CD4-positive, alpha-beta T cell (primary cell): Measurements from ENCODE around the gene PLXNC1. TPM values are rescaled to one million over a fixed set of nuclear protein-coding genes. Genes with fewer than 3 reads are reported as not detected.

Experiments
- ATAC-seq: fragments of 200-7000 bp; cut with Tn5 transposase; one replicate; pipeline ENCODE4 v1.10.0; 2022; ENCODE audit warnings: mild to moderate bottlenecking; ENCODE audit not compliant: poor library complexity
- CTCF ChIA-PET: fragments of 350-600 bp; sonication (Branson Sonifier 250); formaldehyde crosslinking; loops from one replicate; lab custom pipeline; 2021; ENCODE audit warnings: antibody characterized with exemption, inconsistent platforms; lab: Charles Lee
- POLR2A ChIA-PET: fragments of 350-600 bp; sonication (Branson Sonifier 250); formaldehyde crosslinking; loops from one replicate; lab custom pipeline; 2021; ENCODE audit warnings: antibody characterized with exemption, inconsistent platforms; lab: Charles Lee
- DNase-seq, 14 experiments: peaks; one replicate each; pipeline ENCODE4 v3.0.0-alpha.2; 2013 to 2020; ENCODE audit warnings: mixed read lengths in 2 of 14
- H3K27ac ChIP-seq, 2 donors: one replicate each; pipeline versions ENCODE4 v1.5.1 to v1.7.0; 2013; ENCODE audit warnings: low read length in 2 of 2, low read depth in 1 of 2, mild to moderate bottlenecking in 1 of 2
- H3K27me3 ChIP-seq, 2 experiments: 1 replicate in 1 of 2; 2 replicates in 1 of 2; pipeline versions ENCODE4 v1.6.1 to v1.7.0; 2013; ENCODE audit warnings: low read length in 2 of 2, control low read depth in 1 of 2, mild to moderate bottlenecking in 1 of 2, moderate library complexity in 1 of 2; ENCODE audit not compliant: insufficient read depth in 2 of 2, control insufficient read depth in 1 of 2
- H3K36me3 ChIP-seq: one replicate; pipeline ENCODE4 v1.6.1; 2013; ENCODE audit warnings: low read length, control low read depth; ENCODE audit not compliant: insufficient read depth
- H3K4me1 ChIP-seq: one replicate; pipeline ENCODE4 v1.6.1; 2013; ENCODE audit warnings: low read length, control low read depth; ENCODE audit not compliant: insufficient read depth
- H3K4me3 ChIP-seq: one replicate; pipeline ENCODE4 v1.5.1; 2013; ENCODE audit warnings: mild to moderate bottlenecking, low read length, moderate library complexity
- H3K9me3 ChIP-seq, 2 experiments: 1 replicate in 1 of 2; 2 replicates in 1 of 2; pipeline versions ENCODE4 v1.6.1 to v1.7.0; 2013; ENCODE audit warnings: low read length in 2 of 2, mild to moderate bottlenecking in 2 of 2, control low read depth in 1 of 2, moderate library complexity in 1 of 2; ENCODE audit not compliant: control insufficient read depth in 1 of 2, insufficient read depth in 1 of 2
- H3K27ac Mint-ChIP-seq: one replicate; pipeline ENCODE4 v1.8.0; 2020; ENCODE audit warnings: mixed read lengths
- H3K27me3 Mint-ChIP-seq: one replicate; pipeline ENCODE4 v1.8.0; 2021; ENCODE audit warnings: mixed read lengths
- H3K36me3 Mint-ChIP-seq: one replicate; pipeline ENCODE4 v1.8.0; 2021; ENCODE audit warnings: low read depth, mixed read lengths
- H3K4me1 Mint-ChIP-seq: one replicate; pipeline ENCODE4 v1.8.0; 2021; ENCODE audit warnings: low read depth, mixed read lengths
- H3K4me3 Mint-ChIP-seq: one replicate; pipeline ENCODE4 v1.8.0; 2020; ENCODE audit warnings: mild to moderate bottlenecking, mixed read lengths
- H3K9me3 Mint-ChIP-seq: one replicate; pipeline ENCODE4 v1.8.0; 2020; ENCODE audit warnings: mixed read lengths
- intact Hi-C, 2 experiments: fragments of 100-400 bp; cut with DNase I in 1 of 2; cut with micrococcal nuclease in 1 of 2; formaldehyde crosslinking; loops; one replicate each; pipeline versions ENCODE4 v1.15.1 to v1.9.0; 2023 to 2025; cut with DNase I, micrococcal nuclease
- total RNA-seq, 174 experiments: library from RNA in 2 of 174; stranded (reverse) in 2 of 174; gene quantifications; one replicate each; pipeline ENCODE4 v1.2.3 and lab custom pipeline; 2021 to 2026
- TF ChIP-seq, protein P1 (sequence below): fragments of 200-600 bp; IDR thresholded peaks from one replicate; pipeline ENCODE4 v1.8.0; 2022; ENCODE audit warnings: antibody characterized with exemption, mild to moderate bottlenecking

The PLXNC1 gene
- total RNA-seq, 2 experiments from 2014 or later, result 5.2 to 5.3 TPM

DNA sequence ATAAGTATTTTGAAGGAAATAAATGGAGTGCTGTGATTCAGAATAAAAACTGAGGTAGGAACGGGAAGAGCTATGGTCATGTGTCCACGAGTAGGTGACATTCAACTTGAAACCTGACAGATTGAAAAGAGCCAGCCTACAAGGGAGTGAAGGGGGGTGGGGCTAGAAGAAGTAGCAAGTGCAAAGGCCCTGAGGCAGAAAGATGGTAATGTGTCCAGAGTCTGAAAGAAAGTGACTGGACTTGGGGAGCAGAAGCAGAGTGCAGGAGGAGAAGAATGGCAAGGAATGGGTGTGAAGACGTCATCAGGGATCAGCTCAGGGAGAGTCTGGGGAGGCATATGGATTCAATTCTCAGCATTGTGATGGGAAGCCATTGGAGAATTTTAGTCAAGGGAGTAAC, 13.7 kb downstream of the PLXNC1 start:
- H3K27ac Mint-ChIP-seq, result no peak overlapping the region
- H3K4me3 Mint-ChIP-seq, result no peak overlapping the region
- TF ChIP-seq, protein P1, sequence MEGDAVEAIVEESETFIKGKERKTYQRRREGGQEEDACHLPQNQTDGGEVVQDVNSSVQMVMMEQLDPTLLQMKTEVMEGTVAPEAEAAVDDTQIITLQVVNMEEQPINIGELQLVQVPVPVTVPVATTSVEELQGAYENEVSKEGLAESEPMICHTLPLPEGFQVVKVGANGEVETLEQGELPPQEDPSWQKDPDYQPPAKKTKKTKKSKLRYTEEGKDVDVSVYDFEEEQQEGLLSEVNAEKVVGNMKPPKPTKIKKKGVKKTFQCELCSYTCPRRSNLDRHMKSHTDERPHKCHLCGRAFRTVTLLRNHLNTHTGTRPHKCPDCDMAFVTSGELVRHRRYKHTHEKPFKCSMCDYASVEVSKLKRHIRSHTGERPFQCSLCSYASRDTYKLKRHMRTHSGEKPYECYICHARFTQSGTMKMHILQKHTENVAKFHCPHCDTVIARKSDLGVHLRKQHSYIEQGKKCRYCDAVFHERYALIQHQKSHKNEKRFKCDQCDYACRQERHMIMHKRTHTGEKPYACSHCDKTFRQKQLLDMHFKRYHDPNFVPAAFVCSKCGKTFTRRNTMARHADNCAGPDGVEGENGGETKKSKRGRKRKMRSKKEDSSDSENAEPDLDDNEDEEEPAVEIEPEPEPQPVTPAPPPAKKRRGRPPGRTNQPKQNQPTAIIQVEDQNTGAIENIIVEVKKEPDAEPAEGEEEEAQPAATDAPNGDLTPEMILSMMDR, result no peak
- peaks cover 19% of the 10 kb centered on the region for H3K4me1 ChIP-seq
- H3K9me3 ChIP-seq, result no peaks in the 10 kb centered on the region
- ChIA-PET POLR2A (no interaction called here), CTCF (no interaction called here)
- no peaks in the 10 kb centered on the region for H3K27me3 Mint-ChIP-seq
- no peak overlapping the region for H3K4me3 ChIP-seq
- intact Hi-C loops, result no loop called here
- peaks cover 17% of the 10 kb centered on the region for H3K4me1 Mint-ChIP-seq
- no peak overlapping the region for H3K27ac ChIP-seq
- H3K36me3 Mint-ChIP-seq, result no peaks in the 10 kb centered on the region
- DNase-seq (no peak), ATAC-seq (no peak)
- H3K27me3 ChIP-seq, result no peaks in the 10 kb centered on the region
- H3K9me3 Mint-ChIP-seq, result no peaks in the 10 kb centered on the region
- H3K36me3 ChIP-seq, result no peaks in the 10 kb centered on the region

DNA sequence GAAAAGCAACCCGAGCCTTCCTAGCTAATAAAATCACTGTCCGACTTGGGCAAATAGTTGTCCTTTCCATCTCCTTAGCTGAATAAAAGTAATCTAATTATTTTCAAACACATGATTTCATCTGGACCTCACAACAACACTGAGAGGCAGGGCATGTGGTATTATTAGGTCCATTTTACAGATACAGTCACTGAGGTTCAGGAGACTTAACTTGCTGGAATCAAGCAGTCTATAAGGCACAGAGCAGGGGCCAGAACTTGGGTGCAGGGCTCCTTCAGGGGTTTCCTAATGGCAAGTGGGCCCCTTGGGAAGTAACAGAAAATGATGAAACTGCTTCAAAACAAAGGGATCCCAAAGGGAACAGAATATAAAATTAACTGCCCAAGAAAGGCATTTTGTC, 15.5 kb downstream of the PLXNC1 start:
- no peak overlapping the region for H3K4me3 ChIP-seq
- Mint-ChIP-seq H3K4me3 (no peak overlapping the region), H3K27ac (no peak overlapping the region), H3K36me3 (no peaks in the 10 kb centered on the region), H3K9me3 (no peaks in the 10 kb centered on the region), H3K27me3 (no peaks in the 10 kb centered on the region), H3K4me1 (peaks cover 17% of the 10 kb centered on the region)
- no peak overlapping the region for H3K27ac ChIP-seq
- intact Hi-C loops, result no loop called here
- no peaks in the 10 kb centered on the region for H3K27me3 ChIP-seq
- H3K9me3 ChIP-seq, result no peaks in the 10 kb centered on the region
- POLR2A ChIA-PET, result no interaction called here
- ATAC-seq (no peak), DNase-seq (no peak)
- no peaks in the 10 kb centered on the region for H3K36me3 ChIP-seq
- TF ChIP-seq, protein P1, result no peak
- CTCF ChIA-PET, result interaction anchor here (0.5 to 0.7 kb wide), 2 partner anchors 614 to 787 kb away, joined by 3 read pairs; no protein-coding TSS in a partner anchor
- peaks cover 8% of the 10 kb centered on the region for H3K4me1 ChIP-seq

DNA sequence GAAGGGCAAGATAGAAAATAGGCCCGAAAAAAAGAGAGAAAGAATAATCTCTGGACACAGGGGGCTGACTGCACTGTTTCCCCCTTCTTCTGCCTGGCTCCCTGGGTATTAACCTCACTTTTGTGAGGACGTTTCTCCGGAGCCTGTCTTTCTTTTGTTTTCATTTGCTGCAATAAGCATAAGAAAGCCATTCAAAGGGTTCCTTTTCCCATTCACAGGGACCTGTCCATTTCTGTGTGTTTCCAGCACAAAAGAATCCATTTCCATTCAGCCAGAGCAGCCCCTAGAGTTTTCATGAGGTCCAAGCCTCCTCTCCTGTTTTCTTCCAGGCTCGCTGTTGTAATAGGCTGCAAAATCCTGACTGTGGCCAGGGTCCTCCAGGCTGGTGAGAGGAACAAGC, 16.8 kb downstream of the PLXNC1 start:
- H3K27ac Mint-ChIP-seq, result no peak overlapping the region
- CTCF ChIA-PET, result no interaction called here
- intact Hi-C loops, result no loop called here

More for the DNA sequence above, 16.8 kb downstream of the PLXNC1 start:
- H3K9me3 ChIP-seq, result no peaks in the 10 kb centered on the region
- POLR2A ChIA-PET, result no interaction called here
- DNase-seq (no peak), ATAC-seq (no peak)
- H3K36me3 Mint-ChIP-seq, result no peaks in the 10 kb centered on the region
- H3K27ac ChIP-seq, result no peak overlapping the region
- H3K27me3 Mint-ChIP-seq, result no peaks in the 10 kb centered on the region
- peaks cover 29% of the 10 kb centered on the region for H3K4me1 Mint-ChIP-seq
- H3K4me1 ChIP-seq, result peaks cover 8% of the 10 kb centered on the region
- H3K27me3 ChIP-seq, result no peaks in the 10 kb centered on the region
- TF ChIP-seq, protein P1, result no peak
- H3K4me3 Mint-ChIP-seq, result no peak overlapping the region
- H3K4me3 ChIP-seq, result no peak overlapping the region
- peaks cover 6% of the 10 kb centered on the region for H3K36me3 ChIP-seq
- H3K9me3 Mint-ChIP-seq, result no peaks in the 10 kb centered on the region
